Bronchial epithelial cell (primary cell): ENCODE measurements around the gene ZG16. TPM values are rescaled to one million over a fixed set of nuclear protein-coding genes. Genes with fewer than 3 reads are reported as not detected.
"Not testable (repeated sequence)": the region's sequence is repeated elsewhere in the genome, so short reads cannot be mapped to it uniquely, and the experiment has no call there.

Experiments
- DNase-seq: peaks from one replicate; pipeline ENCODE4 v3.0.0-alpha.2; 2010; ENCODE audit warnings: low read depth
- FAIRE-seq: peaks from 2 replicates; lab custom pipeline; 2011; peaks lifted over from hg19 to GRCh38; lab: Jason Lieb, UNC
- H3K27me3 ChIP-seq: 2 replicates; pipeline ENCODE4 v1.5.1; 2011; ENCODE audit warnings: low read length; ENCODE audit not compliant: control insufficient read depth, insufficient read depth
- H3K36me3 ChIP-seq: 2 replicates; pipeline ENCODE4 v1.5.1; 2011; ENCODE audit warnings: low read length; ENCODE audit not compliant: control insufficient read depth, insufficient read depth
- H3K4me3 ChIP-seq: 2 replicates; pipeline ENCODE4 v1.5.1; 2011; ENCODE audit warnings: mild to moderate bottlenecking, low read depth, low read length, control low read depth
- CTCF ChIP-seq: IDR thresholded peaks from 2 replicates; pipeline ENCODE4 v1.5.1; 2011; ENCODE audit warnings: mild to moderate bottlenecking, moderate library complexity, low read length, control low read depth, inconsistent platforms; ENCODE audit not compliant: insufficient read depth, severe bottlenecking
- total RNA-seq: library from RNA; depleted of rRNA; stranded (reverse); fragments of >200 nt; gene quantifications from 2 replicates; pipeline ENCODE4 v1.2.1, GENCODE V29; 2014

ZG16 gene
- total RNA-seq, 1 donor from 2014 or later = not detected

GRCh38 chr16:29760567-29761279 lies 17.3 kb upstream of the ZG16 start:
- H3K4me3 ChIP-seq = no peak overlapping the region
- FAIRE-seq (no peak), DNase-seq (no peak)
- no peaks in the 10 kb centered on the region for H3K27me3 ChIP-seq
- no peaks in the 10 kb centered on the region for H3K36me3 ChIP-seq
- no peak for TF ChIP-seq CTCF

- not testable (repeated sequence) for FAIRE-seq, H3K27me3 ChIP-seq, H3K4me3 ChIP-seq, H3K36me3 ChIP-seq, DNase-seq
Measured at GRCh38 chr16:29761280-29761651, 16.8 kb upstream of the ZG16 start.

GRCh38 chr16:29761882-29762281 lies 16.2 kb upstream of the ZG16 start:
- DNase-seq = no peak
- Histone ChIP-seq H3K36me3 (no peaks in the 10 kb centered on the region), H3K27me3 (no peaks in the 10 kb centered on the region), H3K4me3 (no peak overlapping the region)
- no peak for FAIRE-seq
- TF ChIP-seq CTCF = no peak

GRCh38 chr16:29763326-29763725 lies 14.7 kb upstream of the ZG16 start:
- DNase-seq (no peak), FAIRE-seq (no peak)
- Histone ChIP-seq H3K4me3 (no peak overlapping the region), H3K27me3 (no peaks in the 10 kb centered on the region), H3K36me3 (no peaks in the 10 kb centered on the region)
- no peak for TF ChIP-seq CTCF

- no peak for DNase-seq
- no peak for TF ChIP-seq CTCF
- H3K36me3 ChIP-seq = no peaks in the 10 kb centered on the region
- no peak overlapping the region for H3K4me3 ChIP-seq
- no peaks in the 10 kb centered on the region for H3K27me3 ChIP-seq
- FAIRE-seq = no peak
Measured at GRCh38 chr16:29765167-29766032, 12.7 kb upstream of the ZG16 start.

- no peak for DNase-seq
Measured at GRCh38 chr16:29766571-29766970, 11.5 kb upstream of the ZG16 start.

More at GRCh38 chr16:29766571-29766970, 11.5 kb upstream of the ZG16 start:
- H3K27me3 ChIP-seq = no peaks in the 10 kb centered on the region
- FAIRE-seq = no peak
- no peaks in the 10 kb centered on the region for H3K36me3 ChIP-seq
- H3K4me3 ChIP-seq = no peak overlapping the region
- TF ChIP-seq CTCF = no peak
